Astrocyte (in vitro differentiated cells and primary cell): ENCODE data around the gene PLEKHA3. TPM values are rescaled to one million over a fixed set of nuclear protein-coding genes. Genes with fewer than 3 reads are reported as not detected.

Experiments used
- DNase-seq: peaks from one replicate; pipeline ENCODE4 v3.0.0-alpha.2; 2010; ENCODE audit warnings: low read depth
- FAIRE-seq: peaks from 2 replicates; lab custom pipeline; 2011; peaks lifted over from hg19 to GRCh38; lab: Jason Lieb, UNC
- H2AFZ ChIP-seq: 2 replicates; pipeline ENCODE4 v1.6.0; 2012; ENCODE audit warnings: low read depth, low read length, inconsistent platforms
- H3K27ac ChIP-seq: 2 replicates; pipeline ENCODE4 v1.5.1; 2011; ENCODE audit warnings: low read depth, low read length, inconsistent platforms
- H3K27me3 ChIP-seq: 2 replicates; pipeline ENCODE4 v1.6.0; 2011; ENCODE audit warnings: low read length, inconsistent platforms; ENCODE audit not compliant: insufficient read depth
- H3K36me3 ChIP-seq: 2 replicates; pipeline ENCODE4 v1.5.1; 2011; ENCODE audit warnings: low read length, inconsistent platforms; ENCODE audit not compliant: insufficient read depth
- H3K4me1 ChIP-seq: 2 replicates; pipeline ENCODE4 v1.5.1; 2011; ENCODE audit warnings: low read length, inconsistent platforms; ENCODE audit not compliant: insufficient read depth
- H3K4me2 ChIP-seq: 2 replicates; pipeline ENCODE4 v1.6.0; 2012; ENCODE audit warnings: low read length, inconsistent platforms
- H3K4me3 ChIP-seq: 2 replicates; pipeline ENCODE4 v1.5.1; 2011; ENCODE audit warnings: low read depth, mild to moderate bottlenecking, low read length, inconsistent platforms; ENCODE audit not compliant: insufficient read depth
- H3K79me2 ChIP-seq: 2 replicates; pipeline ENCODE4 v1.6.0; 2012; ENCODE audit warnings: mild to moderate bottlenecking, low read length, inconsistent platforms; ENCODE audit not compliant: insufficient read depth
- H3K9ac ChIP-seq: 2 replicates; pipeline ENCODE4 v1.6.0; 2012; ENCODE audit warnings: mild to moderate bottlenecking, low read length, inconsistent platforms
- H3K9me3 ChIP-seq: 2 replicates; pipeline ENCODE4 v1.5.1; 2012; ENCODE audit warnings: low read depth, mild to moderate bottlenecking, low read length, inconsistent platforms; ENCODE audit not compliant: insufficient read depth
- H4K20me1 ChIP-seq: 2 replicates; pipeline ENCODE4 v1.6.0; 2012; ENCODE audit warnings: low read length, inconsistent platforms; ENCODE audit not compliant: insufficient read depth
- H3K27ac Mint-ChIP-seq: one replicate; pipeline ENCODE4 v1.8.0; 2021; ENCODE audit warnings: mild to moderate bottlenecking, mixed read lengths; ENCODE audit not compliant: unreplicated experiment
- H3K27me3 Mint-ChIP-seq: one replicate; pipeline ENCODE4 v1.8.0; 2021; ENCODE audit warnings: low read depth, mixed read lengths; ENCODE audit not compliant: unreplicated experiment
- H3K36me3 Mint-ChIP-seq: one replicate; pipeline ENCODE4 v1.8.0; 2021; ENCODE audit warnings: low read depth, mixed read lengths; ENCODE audit not compliant: unreplicated experiment
- H3K4me1 Mint-ChIP-seq: one replicate; pipeline ENCODE4 v1.8.0; 2021; ENCODE audit warnings: low read depth, mixed read lengths; ENCODE audit not compliant: unreplicated experiment
- H3K4me3 Mint-ChIP-seq: one replicate; pipeline ENCODE4 v1.8.0; 2021; ENCODE audit warnings: mild to moderate bottlenecking, moderate library complexity, mixed read lengths; ENCODE audit not compliant: unreplicated experiment
- H3K9me3 Mint-ChIP-seq: one replicate; pipeline ENCODE4 v1.8.0; 2021; ENCODE audit warnings: mild to moderate bottlenecking, mixed read lengths; ENCODE audit not compliant: unreplicated experiment
- EZH2 ChIP-seq: IDR thresholded peaks from 2 replicates; pipeline ENCODE4 v1.6.1; 2012; ENCODE audit warnings: mild to moderate bottlenecking, low read length, inconsistent platforms; ENCODE audit not compliant: insufficient read depth
- total RNA-seq: library from RNA; stranded (reverse); gene quantifications from 2 replicates; pipeline ENCODE4 v1.2.1, GENCODE V29; 2021
- TF ChIP-seq, protein P1 (sequence below): IDR thresholded peaks from 2 replicates; pipeline ENCODE4 v1.5.1; 2011; ENCODE audit warnings: low read depth, mild to moderate bottlenecking, inconsistent platforms, low read length, moderate library complexity; ENCODE audit not compliant: insufficient read depth

Gene PLEKHA3
- total RNA-seq, 1 donor from 2014 or later = 42.1 TPM

DNA sequence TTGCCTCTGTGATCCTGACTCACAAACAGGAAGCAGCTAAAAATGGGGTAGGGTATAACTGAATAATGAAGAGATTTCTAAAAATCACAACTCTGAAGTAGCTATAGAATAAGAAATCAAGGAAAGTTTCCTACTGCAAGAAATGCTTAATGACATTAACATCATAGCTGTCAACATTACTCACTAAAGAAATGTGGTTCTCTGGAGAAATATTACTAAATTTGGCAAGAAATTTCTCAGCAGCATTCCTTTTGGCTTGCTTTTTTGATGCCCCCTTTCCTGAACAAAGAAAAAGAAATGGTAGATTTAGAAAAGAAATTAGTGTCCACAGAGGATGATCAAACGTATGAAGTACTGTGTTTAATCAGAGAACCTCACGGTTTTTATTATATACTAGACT is 38.8 kb upstream of the PLEKHA3 start:
- peaks cover 52% of the 10 kb centered on the region for H3K36me3 ChIP-seq
- H3K36me3 Mint-ChIP-seq = peaks cover 18% of the 10 kb centered on the region

DNA sequence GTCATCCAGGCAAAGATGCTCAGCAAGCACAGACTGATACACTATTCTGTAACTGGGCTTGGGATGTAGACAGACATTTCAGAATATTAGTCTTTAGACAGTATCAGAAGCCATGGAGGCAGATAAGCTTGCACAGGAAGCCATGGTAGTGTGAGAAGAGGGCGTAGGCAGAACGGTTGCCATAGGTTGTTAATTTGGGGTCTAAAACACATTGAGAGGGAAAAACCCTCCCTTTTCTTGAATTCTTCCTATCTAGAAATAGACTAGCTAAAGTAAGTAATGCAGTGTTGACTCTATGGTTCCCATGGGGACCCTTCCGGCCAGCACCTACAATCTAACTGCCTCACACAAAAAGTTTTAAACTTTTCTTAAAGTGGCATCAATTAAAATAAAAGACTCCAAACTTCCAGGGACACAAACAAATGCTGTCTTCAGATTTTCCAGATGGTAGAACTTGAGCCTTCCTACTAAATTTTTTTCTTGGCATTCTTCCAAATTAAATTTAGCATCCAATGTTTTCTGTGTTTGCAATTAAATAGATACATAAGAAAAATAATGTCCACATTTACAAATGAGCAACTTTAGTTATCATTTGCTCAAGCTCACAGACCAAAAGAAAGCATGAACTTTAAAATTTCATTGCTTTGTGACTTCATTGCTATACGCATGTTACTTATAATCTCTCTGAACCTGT is 31.1 kb upstream of the PLEKHA3 start:
- Histone ChIP-seq H3K4me3 (peak overlapping the region; percentile 89), H3K9ac (peak overlapping the region; percentile 98), H3K4me1 (peaks cover 14% of the 10 kb centered on the region), H3K27ac (no peak overlapping the region), H3K4me2 (peak overlapping the region; percentile 98), H4K20me1 (peaks cover 36% of the 10 kb centered on the region), H3K9me3 (no peaks in the 10 kb centered on the region), H2AFZ (no peak overlapping the region), H3K79me2 (peaks cover 43% of the 10 kb centered on the region), H3K36me3 (peaks cover 30% of the 10 kb centered on the region), H3K27me3 (no peaks in the 10 kb centered on the region)
- Mint-ChIP-seq H3K9me3 (no peaks in the 10 kb centered on the region), H3K27me3 (no peaks in the 10 kb centered on the region), H3K4me1 (peaks cover 19% of the 10 kb centered on the region), H3K27ac (peak overlapping the region; percentile 37), H3K36me3 (peaks cover 9% of the 10 kb centered on the region), H3K4me3 (peak overlapping the region; percentile 92)
- DNase-seq (no peak), FAIRE-seq (no peak)
- no peak for TF ChIP-seq EZH2
- TF ChIP-seq, protein P1, sequence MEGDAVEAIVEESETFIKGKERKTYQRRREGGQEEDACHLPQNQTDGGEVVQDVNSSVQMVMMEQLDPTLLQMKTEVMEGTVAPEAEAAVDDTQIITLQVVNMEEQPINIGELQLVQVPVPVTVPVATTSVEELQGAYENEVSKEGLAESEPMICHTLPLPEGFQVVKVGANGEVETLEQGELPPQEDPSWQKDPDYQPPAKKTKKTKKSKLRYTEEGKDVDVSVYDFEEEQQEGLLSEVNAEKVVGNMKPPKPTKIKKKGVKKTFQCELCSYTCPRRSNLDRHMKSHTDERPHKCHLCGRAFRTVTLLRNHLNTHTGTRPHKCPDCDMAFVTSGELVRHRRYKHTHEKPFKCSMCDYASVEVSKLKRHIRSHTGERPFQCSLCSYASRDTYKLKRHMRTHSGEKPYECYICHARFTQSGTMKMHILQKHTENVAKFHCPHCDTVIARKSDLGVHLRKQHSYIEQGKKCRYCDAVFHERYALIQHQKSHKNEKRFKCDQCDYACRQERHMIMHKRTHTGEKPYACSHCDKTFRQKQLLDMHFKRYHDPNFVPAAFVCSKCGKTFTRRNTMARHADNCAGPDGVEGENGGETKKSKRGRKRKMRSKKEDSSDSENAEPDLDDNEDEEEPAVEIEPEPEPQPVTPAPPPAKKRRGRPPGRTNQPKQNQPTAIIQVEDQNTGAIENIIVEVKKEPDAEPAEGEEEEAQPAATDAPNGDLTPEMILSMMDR = no peak

More for the DNA sequence above, 38.8 kb upstream of the PLEKHA3 start:
- Histone ChIP-seq H2AFZ (no peak overlapping the region), H3K4me1 (no peaks in the 10 kb centered on the region), H3K9ac (no peak overlapping the region), H3K4me3 (no peak overlapping the region), H3K9me3 (no peaks in the 10 kb centered on the region), H3K27me3 (no peaks in the 10 kb centered on the region), H4K20me1 (peaks cover 13% of the 10 kb centered on the region), H3K27ac (no peak overlapping the region), H3K79me2 (peaks cover 7% of the 10 kb centered on the region), H3K4me2 (peak overlapping the region; percentile 3)
- H3K27ac Mint-ChIP-seq = peak overlapping the region; percentile 41
- H3K9me3 Mint-ChIP-seq = no peaks in the 10 kb centered on the region
- TF ChIP-seq EZH2 = no peak
- TF ChIP-seq, protein P1 = no peak
- FAIRE-seq (no peak), DNase-seq (no peak)
- H3K4me1 Mint-ChIP-seq = peaks cover 12% of the 10 kb centered on the region
- no peaks in the 10 kb centered on the region for H3K27me3 Mint-ChIP-seq
- no peak overlapping the region for H3K4me3 Mint-ChIP-seq
